HEK293 (cell line): ENCODE results near the gene DCTN2.

ENCODE experiments used
- CTCF ChIP-seq: fragments of 450-650 bp; formaldehyde crosslinking; IDR thresholded peaks from 2 replicates; pipeline ENCODE4 v1.5.1; 2016; ENCODE audit warnings: missing biosample characterization, missing genetic modification characterization
- ZBTB10 ChIP-seq: fragments of 450-650 bp; formaldehyde crosslinking; IDR thresholded peaks from 2 replicates; pipeline ENCODE4 v1.5.1; 2016; ENCODE audit warnings: missing biosample characterization, missing genetic modification characterization
- ZBTB21 ChIP-seq: fragments of 450-650 bp; formaldehyde crosslinking; IDR thresholded peaks from 2 replicates; pipeline ENCODE4 v1.5.1; 2017; ENCODE audit warnings: missing biosample characterization, missing genetic modification characterization
- ZBTB48 ChIP-seq: fragments of 450-650 bp; formaldehyde crosslinking; IDR thresholded peaks from 2 replicates; pipeline ENCODE4 v1.5.1; 2016; ENCODE audit warnings: missing biosample characterization, missing genetic modification characterization
- ZNF558 ChIP-seq: fragments of 450-650 bp; formaldehyde crosslinking; IDR thresholded peaks from 2 replicates; pipeline ENCODE4 v1.5.1; 2016; ENCODE audit warnings: missing biosample characterization, missing genetic modification characterization
- ZNF561 ChIP-seq: fragments of 450-650 bp; IDR thresholded peaks from 2 replicates; pipeline ENCODE4 v1.5.1; 2018; ENCODE audit warnings: missing biosample characterization, missing genetic modification characterization, borderline replicate concordance
- ZNF701 ChIP-seq: fragments of 450-650 bp; formaldehyde crosslinking; IDR thresholded peaks from 2 replicates; pipeline ENCODE4 v1.5.1; 2016; ENCODE audit warnings: missing biosample characterization, missing genetic modification characterization

DNA sequence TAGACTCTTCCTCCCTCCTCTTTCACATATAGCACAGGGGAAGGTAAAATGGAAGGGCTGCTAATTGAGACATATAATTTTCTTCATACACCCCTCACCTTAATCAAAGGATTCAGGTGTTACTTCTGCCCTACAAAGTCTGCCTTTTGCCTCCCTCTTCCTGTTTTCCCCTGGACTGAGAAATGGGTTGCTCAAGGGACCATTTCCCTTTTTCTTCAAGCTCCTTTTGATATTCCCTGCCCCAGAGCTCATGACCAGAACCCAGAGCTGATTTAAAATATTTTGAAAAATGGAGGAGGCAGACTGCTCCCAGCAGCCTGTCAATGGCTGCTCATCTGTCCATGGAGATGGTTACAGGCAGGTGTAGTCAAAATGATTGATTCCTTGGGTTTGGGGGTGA is 37.7 kb upstream of the DCTN2 start:
- TF ChIP-seq ZBTB21, result no peak
- TF ChIP-seq CTCF, result no peak
- TF ChIP-seq ZBTB10 (tag by site-specific recombination), result no peak
- TF ChIP-seq ZBTB48, result no peak
- no peak for TF ChIP-seq ZNF561 (tag by site-specific recombination)
- TF ChIP-seq ZNF558 (tag by site-specific recombination), result no peak
- no peak for TF ChIP-seq ZNF701 (tag by site-specific recombination)
